Aorta (tissue), 5 donors: ENCODE data around the gene PROKR1. TPM values are rescaled to one million over a fixed set of nuclear protein-coding genes. Genes with fewer than 3 reads are reported as not detected.
A peak's percentile ranks its signal among the peaks of the same experiment; 100 is the strongest.

ENCODE experiments used
- ATAC-seq: fragments of 200-7000 bp; cut with Tn5 transposase; one replicate; pipeline ENCODE4 v1.9.1; 2022; ENCODE audit warnings: moderate library complexity; ENCODE audit not compliant: low FRiP score
- DNase-seq, 2 donors: peaks; one replicate each; pipeline ENCODE4 v3.0.0-alpha.2; 2020
- H3K27ac ChIP-seq, 2 donors: one replicate each; pipeline ENCODE4 v1.5.1; 2013; ENCODE audit warnings: low read length in 2 of 2, mild to moderate bottlenecking in 2 of 2, moderate library complexity in 2 of 2, control low read depth in 1 of 2, inconsistent platforms in 1 of 2, low read depth in 1 of 2
- H3K27me3 ChIP-seq, 2 donors: one replicate each; pipeline ENCODE4 v1.6.1; 2013; ENCODE audit warnings: control low read depth in 1 of 2, low read length in 1 of 2, mild to moderate bottlenecking in 1 of 2, moderate library complexity in 1 of 2; ENCODE audit not compliant: insufficient read depth in 2 of 2, control insufficient read depth in 1 of 2
- H3K36me3 ChIP-seq, 2 donors: one replicate each; pipeline ENCODE4 v1.6.1; 2013; ENCODE audit warnings: control low read depth in 1 of 2, low read length in 1 of 2, mild to moderate bottlenecking in 1 of 2; ENCODE audit not compliant: insufficient read depth in 2 of 2, control insufficient read depth in 1 of 2
- H3K4me1 ChIP-seq, 2 donors: one replicate each; pipeline ENCODE4 v1.6.1; 2013; ENCODE audit warnings: low read length in 2 of 2, control low read depth in 1 of 2, mild to moderate bottlenecking in 1 of 2, moderate library complexity in 1 of 2; ENCODE audit not compliant: insufficient read depth in 2 of 2, control insufficient read depth in 1 of 2
- H3K4me3 ChIP-seq, 2 donors: one replicate each; pipeline ENCODE4 v1.5.1; 2013; ENCODE audit warnings: low read length in 2 of 2, control low read depth in 1 of 2, mild to moderate bottlenecking in 1 of 2
- H3K9me3 ChIP-seq: one replicate; pipeline ENCODE4 v1.6.1; 2013; ENCODE audit warnings: mild to moderate bottlenecking, low read length; ENCODE audit not compliant: control insufficient read depth
- WGBS, 2 donors: extraction: QIAGEN DNeasy Blood & Tissue Kit; methylation state at CpG; one replicate each; pipeline ENCODE4 v1.1.7; 2013; 5-methylcytosine and 5-hydroxymethylcytosine counted together
- intact Hi-C, 2 donors: fragments of 100-400 bp; cut with DNase I; formaldehyde crosslinking; loops; one replicate each; pipeline versions ENCODE4 v1.14.2 to v1.15.0; 2022
- polyA plus RNA-seq, 2 donors: library from polyadenylated mRNA; stranded (reverse); fragments of 200-250 nt; gene quantifications; one replicate each; pipeline ENCODE4 v1.2.3, GENCODE V29; 2013
- total RNA-seq, 2 donors: library from RNA; stranded (reverse); fragmentation: NEBNext Ultra II Directional; extraction: Animal tissue kit (Norgen Biotek cat#: 25700); gene quantifications; one replicate each; pipeline ENCODE4 v1.2.1, GENCODE V29; 2021
- donor health status: healthy with polysubstance abuse.
- donor health status: Bipolar disorder and iron deficiency.
- donor health status: DM: no; HTN: no; CAD: no.
- donor health status: DM: no; HTN: no; CAD: no.
- donor health status: DM: yes; HTN: yes; CAD: no.

The PROKR1 gene
- total and polyA plus RNA-seq, 4 donors, result not detected

- Histone ChIP-seq H3K27me3 (no peaks in the 10 kb centered on the region), H3K4me1 (no peaks in the 10 kb centered on the region), H3K9me3 (peaks cover 1% of the 10 kb centered on the region), H3K36me3 (no peaks in the 10 kb centered on the region), H3K4me3 (no peak overlapping the region), H3K27ac (no peak overlapping the region)
- DNase-seq, result no peak
- no peak for ATAC-seq
- 92 to 96% methylated on average over 3 of the region's 3 CpGs for WGBS, 2 donors
- intact Hi-C loops, result no loop called here
These were observed 2.9 kb downstream of the PROKR1 start for GRCh38 chr2:68646303-68646702.

GRCh38 chr2:68650645-68651044 is 7.3 kb downstream of the PROKR1 start:
- WGBS, 2 donors, result 95 to 97% methylated on average over 1 of the region's 1 CpG
- DNase-seq (no peak), ATAC-seq (no peak)
- H3K27me3 ChIP-seq, result no peaks in the 10 kb centered on the region
- no peaks in the 10 kb centered on the region for H3K4me1 ChIP-seq
- no peak overlapping the region for H3K4me3 ChIP-seq
- H3K9me3 ChIP-seq, result peaks cover 1% of the 10 kb centered on the region
- no peak overlapping the region for H3K27ac ChIP-seq
- intact Hi-C loops, result no loop called here
- H3K36me3 ChIP-seq, result no peaks in the 10 kb centered on the region

- Histone ChIP-seq H3K36me3 (no peaks in the 10 kb centered on the region), H3K4me1 (no peaks in the 10 kb centered on the region), H3K9me3 (no peaks in the 10 kb centered on the region), H3K27ac (no peak overlapping the region), H3K27me3 (no peaks in the 10 kb centered on the region), H3K4me3 (no peak overlapping the region)
- 75 to 78% methylated on average over 9 of the region's 9 CpGs for WGBS, 2 donors
- intact Hi-C loops, result no loop called here
- DNase-seq, result no peak
- ATAC-seq, result no peak
These were observed 9.7 kb downstream of the PROKR1 start for GRCh38 chr2:68653034-68653433.

GRCh38 chr2:68653538-68653982 is 10.2 kb downstream of the PROKR1 start:
- Histone ChIP-seq H3K4me3 (no peak overlapping the region), H3K4me1 (no peaks in the 10 kb centered on the region), H3K27ac (no peak overlapping the region), H3K9me3 (no peaks in the 10 kb centered on the region), H3K36me3 (no peaks in the 10 kb centered on the region), H3K27me3 (no peaks in the 10 kb centered on the region)
- DNase-seq (peak in 1 of 2 donors; percentile 73), ATAC-seq (peak; percentile 36)
- intact Hi-C loops, result no loop called here
- 18% methylated on average over 10 of the region's 10 CpGs for WGBS, 2 donors

GRCh38 chr2:68658266-68658665 is 14.9 kb downstream of the PROKR1 start:
- no peaks in the 10 kb centered on the region for H3K4me1 ChIP-seq
- no peaks in the 10 kb centered on the region for H3K9me3 ChIP-seq
- no peaks in the 10 kb centered on the region for H3K27me3 ChIP-seq
- intact Hi-C loops, result no loop called here
- H3K36me3 ChIP-seq, result no peaks in the 10 kb centered on the region
- WGBS, 2 donors, result 62 to 69% methylated on average over 6 of the region's 6 CpGs
- DNase-seq (no peak), ATAC-seq (no peak)
- no peak overlapping the region for H3K4me3 ChIP-seq
- H3K27ac ChIP-seq, result no peak overlapping the region

- ATAC-seq (no peak), DNase-seq (no peak)
- Histone ChIP-seq H3K4me3 (no peak overlapping the region), H3K27me3 (no peaks in the 10 kb centered on the region), H3K36me3 (no peaks in the 10 kb centered on the region), H3K27ac (no peak overlapping the region), H3K4me1 (no peaks in the 10 kb centered on the region), H3K9me3 (no peaks in the 10 kb centered on the region)
- intact Hi-C loops, result no loop called here
These were observed 15.7 kb downstream of the PROKR1 start for GRCh38 chr2:68659081-68659480.

- 64 to 65% methylated on average over 3 of the region's 3 CpGs for WGBS, 2 donors
- DNase-seq (no peak), ATAC-seq (no peak)
- no peaks in the 10 kb centered on the region for H3K36me3 ChIP-seq
- no peaks in the 10 kb centered on the region for H3K4me1 ChIP-seq
- intact Hi-C loops, result no loop called here
- H3K27me3 ChIP-seq, result no peaks in the 10 kb centered on the region
- no peak overlapping the region for H3K27ac ChIP-seq
- no peak overlapping the region for H3K4me3 ChIP-seq
- no peaks in the 10 kb centered on the region for H3K9me3 ChIP-seq
These were observed 17.3 kb downstream of the PROKR1 start for GRCh38 chr2:68660658-68661057.

GRCh38 chr2:68662466-68662865 is 19.1 kb downstream of the PROKR1 start:
- H3K4me3 ChIP-seq, result no peak overlapping the region
- H3K9me3 ChIP-seq, result no peaks in the 10 kb centered on the region
- ATAC-seq, result no peak
- H3K4me1 ChIP-seq, result no peaks in the 10 kb centered on the region
- intact Hi-C loops, result no loop called here
- no peaks in the 10 kb centered on the region for H3K27me3 ChIP-seq
- no peaks in the 10 kb centered on the region for H3K36me3 ChIP-seq
- DNase-seq, result no peak
- no peak overlapping the region for H3K27ac ChIP-seq
- WGBS, 2 donors, result 55 to 57% methylated on average over 2 of the region's 2 CpGs

- no peaks in the 10 kb centered on the region for H3K4me1 ChIP-seq
- H3K4me3 ChIP-seq, result no peak overlapping the region
- no peak overlapping the region for H3K27ac ChIP-seq
- no peaks in the 10 kb centered on the region for H3K9me3 ChIP-seq
- intact Hi-C loops, result no loop called here
- no peaks in the 10 kb centered on the region for H3K36me3 ChIP-seq
- ATAC-seq, result no peak
- no peak for DNase-seq
- no peaks in the 10 kb centered on the region for H3K27me3 ChIP-seq
- WGBS, 2 donors, result 73 to 81% methylated on average over 7 of the region's 7 CpGs
These were observed 20.2 kb downstream of the PROKR1 start for GRCh38 chr2:68663371-68664156.
